H1 (cell line): ENCODE measurements around the gene TPPP2. TPM values are rescaled to one million over a fixed set of nuclear protein-coding genes. Genes with fewer than 3 reads are reported as not detected.
A peak's percentile ranks its signal among the peaks of the same experiment; 100 is the strongest.

Experiments used
- CTCF ChIA-PET: fragments of 300-600 bp; sonication (Branson Sonifier 250); formaldehyde crosslinking; loops from one replicate; lab custom pipeline; 2021; ENCODE audit not compliant: partially characterized antibody; lab: Charles Lee
- POLR2A ChIA-PET: fragments of 300-600 bp; sonication (Branson Sonifier 250); formaldehyde crosslinking; loops from one replicate; lab custom pipeline; 2021; ENCODE audit warnings: inconsistent platforms; ENCODE audit not compliant: partially characterized antibody; lab: Charles Lee
- DNase-seq, 2 experiments: peaks; one replicate each; pipeline versions ENCODE4 v3.0.0 to v3.0.0-alpha.2; 2010 to 2022; ENCODE audit warnings: low spot score in 2 of 2, low read depth in 1 of 2, mixed read lengths in 1 of 2
- FAIRE-seq: peaks from 2 replicates; lab custom pipeline; 2011; peaks lifted over from hg19 to GRCh38; lab: Jason Lieb, UNC
- H2AFZ ChIP-seq: 2 replicates; pipeline ENCODE4 v1.8.1; 2012; ENCODE audit warnings: low read length, inconsistent platforms
- H2AK5ac ChIP-seq: 2 replicates; pipeline ENCODE4 v1.6.1; 2013; ENCODE audit warnings: low read depth, low read length
- H2BK120ac ChIP-seq: replicated peaks from 2 replicates; pipeline ENCODE3; 2013; ENCODE audit warnings: low read depth, low read length, inconsistent platforms
- H2BK12ac ChIP-seq: 2 replicates; pipeline ENCODE4 v1.6.1; 2013; ENCODE audit warnings: low read depth, low read length
- H2BK15ac ChIP-seq: 2 replicates; pipeline ENCODE4 v1.6.1; 2013; ENCODE audit warnings: low read length
- H2BK20ac ChIP-seq: 2 replicates; pipeline ENCODE4 v1.6.1; 2013; ENCODE audit warnings: low read length
- H2BK5ac ChIP-seq: 2 replicates; pipeline ENCODE4 v1.6.1; 2013; ENCODE audit warnings: low read depth, low read length
- H3K14ac ChIP-seq: 2 replicates; pipeline ENCODE4 v1.6.1; 2013; ENCODE audit warnings: inconsistent platforms; ENCODE audit not compliant: insufficient read length
- H3K18ac ChIP-seq: 2 replicates; pipeline ENCODE4 v1.6.1; 2013; ENCODE audit warnings: low read length; ENCODE audit errors: extremely low read depth
- H3K23ac ChIP-seq: 2 replicates; pipeline ENCODE4 v1.6.1; 2013; ENCODE audit warnings: inconsistent platforms; ENCODE audit not compliant: insufficient read length
- H3K23me2 ChIP-seq: 2 replicates; pipeline ENCODE4 v1.6.1; 2013; ENCODE audit warnings: low read depth, low read length
- H3K27ac ChIP-seq: 2 replicates; pipeline ENCODE4 v1.6.1; 2011; ENCODE audit warnings: low read depth, low read length, inconsistent platforms
- H3K27me3 ChIP-seq, 4 experiments: replicated peaks in 1 of 4; 1 replicate in 1 of 4; 2 replicates in 3 of 4; pipeline versions ENCODE4 v1.6.1 to v1.8.1; 2011 to 2013; ENCODE audit warnings: low read length in 3 of 4, mild to moderate bottlenecking in 3 of 4, inconsistent platforms in 2 of 4, mixed read lengths in 2 of 4, moderate library complexity in 1 of 4; ENCODE audit not compliant: control insufficient read depth in 3 of 4, insufficient read depth in 3 of 4; ENCODE audit errors: extremely low read depth in 1 of 4
- H3K36me3 ChIP-seq, 4 experiments: 2 replicates each; pipeline versions ENCODE4 v1.6.1 to v1.8.1; 2011 to 2013; ENCODE audit warnings: mild to moderate bottlenecking in 4 of 4, low read length in 3 of 4, moderate library complexity in 2 of 4, control low read depth in 1 of 4, inconsistent platforms in 1 of 4; ENCODE audit not compliant: insufficient read depth in 4 of 4, control insufficient read depth in 2 of 4
- H3K4ac ChIP-seq: replicated peaks from 2 replicates; pipeline ENCODE3; 2013; ENCODE audit warnings: low read length, low read depth, mixed read lengths, inconsistent platforms; ENCODE audit not compliant: insufficient read length
- H3K4me1 ChIP-seq, 4 experiments: replicated peaks in 1 of 4; 1 replicate in 1 of 4; 2 replicates in 3 of 4; pipeline versions ENCODE4 v1.6.1 to v1.8.1; 2011 to 2013; ENCODE audit warnings: low read length in 3 of 4, inconsistent platforms in 2 of 4, mixed read lengths in 1 of 4; ENCODE audit not compliant: insufficient read depth in 4 of 4, control insufficient read depth in 3 of 4
- H3K4me2 ChIP-seq, 2 experiments: 2 replicates each; pipeline versions ENCODE4 v1.6.1 to v1.8.1; 2011 to 2013; ENCODE audit warnings: low read depth in 2 of 2, low read length in 2 of 2, control low read depth in 1 of 2, inconsistent platforms in 1 of 2, mild to moderate bottlenecking in 1 of 2; ENCODE audit not compliant: insufficient read depth in 1 of 2
- H3K4me3 ChIP-seq, 4 experiments: fragments of 200-600, 300-600 bp in 1 of 4; sonication (generic), shearing (Covaris generic), sonication (Bioruptor Twin) in 1 of 4; 2 replicates each; pipeline versions ENCODE4 v1.5.1 to v1.8.1; 2011 to 2016; ENCODE audit warnings: low read length in 4 of 4, low read depth in 3 of 4, control low read depth in 2 of 4, inconsistent platforms in 2 of 4, mild to moderate bottlenecking in 2 of 4, mixed read lengths in 1 of 4, moderate library complexity in 1 of 4; ENCODE audit not compliant: insufficient read depth in 2 of 4; ENCODE audit errors: extremely low read depth in 1 of 4
- H3K56ac ChIP-seq: replicated peaks from 2 replicates; pipeline ENCODE3; 2013; ENCODE audit warnings: low read depth, mild to moderate bottlenecking, mixed read lengths, low read length, inconsistent platforms; ENCODE audit not compliant: insufficient read length
- H3K79me1 ChIP-seq: 2 replicates; pipeline ENCODE4 v1.6.1; 2013; ENCODE audit warnings: low read depth, low read length, control low read depth
- H3K79me2 ChIP-seq, 2 experiments: 2 replicates each; pipeline versions ENCODE4 v1.6.1 to v1.8.1; 2012 to 2013; ENCODE audit warnings: low read length in 2 of 2, mild to moderate bottlenecking in 2 of 2, inconsistent platforms in 1 of 2; ENCODE audit not compliant: insufficient read depth in 2 of 2, control insufficient read depth in 1 of 2
- H3K9ac ChIP-seq, 4 experiments: replicated peaks in 1 of 4; 1 replicate in 1 of 4; 2 replicates in 3 of 4; pipeline versions ENCODE4 v1.6.1 to v1.8.1; 2011 to 2013; ENCODE audit warnings: low read depth in 3 of 4, low read length in 3 of 4, control low read depth in 2 of 4, mild to moderate bottlenecking in 2 of 4, moderate library complexity in 2 of 4, inconsistent platforms in 1 of 4; ENCODE audit errors: extremely low read depth in 1 of 4
- H3K9me3 ChIP-seq, 2 experiments: 2 replicates each; pipeline versions ENCODE4 v1.6.1 to v1.8.1; 2012 to 2013; ENCODE audit warnings: mild to moderate bottlenecking in 2 of 2, moderate library complexity in 2 of 2, control low read depth in 1 of 2, inconsistent platforms in 1 of 2, low read depth in 1 of 2, low read length in 1 of 2, mixed read lengths in 1 of 2; ENCODE audit not compliant: insufficient read depth in 2 of 2
- H4K20me1 ChIP-seq, 2 experiments: replicated peaks in 1 of 2; 2 replicates each; pipeline versions ENCODE3 to v1.8.1; 2011 to 2013; ENCODE audit warnings: inconsistent platforms in 2 of 2, low read length in 2 of 2, mild to moderate bottlenecking in 1 of 2; ENCODE audit not compliant: insufficient read depth in 2 of 2, control insufficient read depth in 1 of 2
- H4K5ac ChIP-seq: 2 replicates; pipeline ENCODE4 v1.6.1; 2013; ENCODE audit warnings: low read length, low read depth, mixed read lengths, inconsistent platforms; ENCODE audit not compliant: insufficient read length
- H4K8ac ChIP-seq: 2 replicates; pipeline ENCODE4 v1.8.0; 2013; ENCODE audit warnings: mild to moderate bottlenecking, moderate library complexity, low read length, inconsistent platforms; ENCODE audit not compliant: insufficient read depth; ENCODE audit errors: extremely low read depth
- H4K91ac ChIP-seq: replicated peaks from 2 replicates; pipeline ENCODE3; 2013; ENCODE audit warnings: low read length, mixed read lengths, inconsistent platforms; ENCODE audit not compliant: insufficient read length
- CEBPB ChIP-seq: IDR thresholded peaks from 2 replicates; pipeline ENCODE4 v1.6.1; 2012; ENCODE audit warnings: low read depth, low read length
- GABPA ChIP-seq: IDR thresholded peaks from 2 replicates; pipeline ENCODE4 v1.6.1; 2011; ENCODE audit warnings: mild to moderate bottlenecking, low read length, moderate library complexity, borderline replicate concordance; ENCODE audit not compliant: insufficient read depth
- RXRA ChIP-seq: IDR thresholded peaks from 2 replicates; pipeline ENCODE4 v1.6.1; 2011; ENCODE audit warnings: low read depth, mild to moderate bottlenecking, low read length, moderate library complexity; ENCODE audit not compliant: insufficient read depth
- SUZ12 ChIP-seq: fragments of 200-600 bp; sonication (generic); IDR thresholded peaks from 2 replicates; pipeline ENCODE4 v1.6.1; 2012; ENCODE audit warnings: mild to moderate bottlenecking, inconsistent platforms, low read length, moderate library complexity, mixed read lengths
- WGBS, 2 experiments: shearing (Covaris generic) in 1 of 2; methylation state at CpG; one replicate each; pipeline versions ENCODE4 v1.1.6 to v1.1.7; 2013 to 2015; ENCODE audit warnings: low lambda C conversion rate in 2 of 2, mixed read lengths in 2 of 2, inconsistent platforms in 1 of 2, low coverage in 1 of 2, missing lambda C conversion rate in 1 of 2; ENCODE audit not compliant: insufficient replicate concordance in 2 of 2, insufficient coverage in 1 of 2, insufficient read length in 1 of 2; ENCODE audit errors: extremely low coverage in 1 of 2, missing lambda C conversion rate in 1 of 2; 5-methylcytosine and 5-hydroxymethylcytosine counted together
- polyA plus RNA-seq, 7 experiments: library from polyadenylated mRNA; depleted of rRNA in 3 of 7; stranded (reverse) in 5 of 7; unstranded in 2 of 7; fragments of >200 nt in 5 of 7; fragments of 200-250 nt in 2 of 7; gene quantifications; 1 replicate in 5 of 7; 2 replicates in 1 of 7; 4 replicates in 1 of 7; pipeline versions ENCODE4 v1.2.1 to v1.2.3, GENCODE V29; 2011 to 2013; ENCODE audit warnings: missing spikeins in 2 of 7, mixed read lengths in 2 of 7
- total RNA-seq: library from RNA; stranded (reverse); fragmentation: NEBNext Ultra II Directional; extraction: Animal tissue kit (Norgen Biotek cat#: 25700); gene quantifications from 2 replicates; pipeline ENCODE4 v1.2.1, GENCODE V29; 2021

The TPPP2 gene
- total and polyA plus RNA-seq, 2 of the 8 experiments (the other 6 are each of a cell fraction or from before 2014, with no cell fraction given), result not detected

DNA sequence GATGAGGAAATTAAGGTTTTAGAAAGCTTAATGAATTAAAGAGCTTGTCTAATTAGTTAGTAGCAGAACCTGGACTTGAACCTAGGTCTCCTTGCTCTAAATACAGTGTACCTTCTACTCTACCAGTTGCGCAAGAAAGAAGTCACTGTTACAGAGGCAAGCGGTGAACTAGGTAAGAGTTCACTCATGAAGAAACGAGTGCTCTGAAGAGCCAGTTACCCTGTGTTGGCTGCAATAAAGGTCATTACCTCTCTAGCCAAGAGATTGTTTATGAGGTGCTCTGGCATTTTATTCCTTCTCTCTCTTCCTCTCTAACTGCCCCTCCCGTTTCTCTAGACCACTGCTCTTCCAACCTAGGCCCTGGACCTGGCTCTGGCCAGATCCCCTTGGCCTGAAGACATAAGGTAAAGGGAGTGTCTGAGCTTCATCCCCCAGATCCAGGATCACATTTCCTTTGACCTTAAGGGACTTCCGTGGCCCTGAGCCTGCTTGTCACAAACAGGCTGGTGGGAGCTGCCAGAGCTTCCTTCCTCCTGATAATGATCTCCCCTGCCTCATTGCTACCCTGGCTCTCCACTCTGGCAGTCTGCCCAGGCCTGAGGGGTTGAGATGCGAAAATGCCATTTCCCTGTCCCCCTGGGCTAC, 14.1 kb downstream of the TPPP2 start:
- Histone ChIP-seq H3K14ac (no peak overlapping the region), H2AFZ (no peak overlapping the region), H3K56ac (no peak overlapping the region), H3K9me3 (no peaks in the 10 kb centered on the region)
- FAIRE-seq, result no peak
- TF ChIP-seq GABPA, result no peak
- TF ChIP-seq SUZ12, result no peak
- peak; percentile 55 for TF ChIP-seq CEBPB
- TF ChIP-seq RXRA, result no peak
- TF ChIP-seq, all 59 proteins: peak for 1
- Histone ChIP-seq H2BK120ac (no peak overlapping the region), H3K27ac (no peak overlapping the region), H4K5ac (no peak overlapping the region), H2BK12ac (no peak overlapping the region), H3K23ac (no peak overlapping the region), H2BK15ac (no peak overlapping the region), H3K79me2 (no peaks in the 10 kb centered on the region), H2AK5ac (no peak overlapping the region), H3K4me1 (peaks cover 6 to 8% (median 7%) of the 10 kb centered on the region in 4 experiments; a peak in 6 of 7 replicates), H4K91ac (no peak overlapping the region), H4K20me1 (no peaks in the 10 kb centered on the region), H2BK20ac (no peak overlapping the region), H3K18ac (no peak overlapping the region), H3K23me2 (0 out of 2 replicates have a peak, but pooled peaks cover under 1% of the 10 kb centered on the region), H3K9ac (no peak overlapping the region), H3K79me1 (no peaks in the 10 kb centered on the region), H4K8ac (no peak overlapping the region), H3K4me2 (no peak overlapping the region), H3K36me3 (no peaks in the 10 kb centered on the region), H3K4me3 (no peak overlapping the region), H3K27me3 (peaks cover 0 to 3% (median 0%) of the 10 kb centered on the region in 4 experiments; a peak in 1 of 7 replicates), H2BK5ac (no peak overlapping the region), H3K4ac (no peak overlapping the region)
- 92% methylated on average over 6 of the region's 6 CpGs; no CpG with 5 or more reads in 1 of the 2 experiments for WGBS, 2 experiments
- ChIA-PET POLR2A (interaction anchor here (0.8 to 1.6 kb wide), 3 partner anchors 9 to 29 kb away, joined by 3 to 4 read pairs (median 3); no protein-coding TSS in a partner anchor), CTCF (interaction anchor here (0.7 to 7.2 kb wide), 13 partner anchors 8 to 73 kb away, joined by 3 to 371 read pairs (median 4); partner anchors contain the start of gene NDRG2)
- DNase-seq, result no peak
